MCF 10A (cell line): Measurements from ENCODE around the gene ATP6V1C2. TPM values are rescaled to one million over a fixed set of nuclear protein-coding genes. Genes with fewer than 3 reads are reported as not detected.

Source experiments
- BruUV-seq: library from RNA; stranded (reverse); fragments of 400-500 nt; replicated peaks from 2 replicates; lab custom pipeline; 2021; lab: Mats Ljungman, UMichigan
- CTCF ChIA-PET: fragments of 300-600 bp; sonication (Branson Sonifier 250); formaldehyde crosslinking; extraction: SDS; loops from one replicate; lab custom pipeline; 2021; ENCODE audit warnings: antibody characterized with exemption, inconsistent platforms; lab: Yijun Ruan, JAX
- POLR2A ChIA-PET: fragments of 300-600, 350-650 bp; sonication (Branson Sonifier 250); formaldehyde crosslinking; extraction: SDS; loops from one replicate; lab custom pipeline; 2020; ENCODE audit warnings: antibody characterized with exemption, inconsistent platforms; lab: Yijun Ruan, JAX
- DNase-seq: peaks from one replicate; pipeline ENCODE4 v3.0.0-alpha.2; 2018; ENCODE audit not compliant: unreplicated experiment
- H3K27ac Mint-ChIP-seq: one replicate; pipeline ENCODE4 v1.8.0; 2022; ENCODE audit warnings: mild to moderate bottlenecking, low read depth, mixed read lengths; ENCODE audit not compliant: unreplicated experiment
- H3K27me3 Mint-ChIP-seq: one replicate; pipeline ENCODE4 v1.8.0; 2022; ENCODE audit warnings: mixed read lengths; ENCODE audit not compliant: insufficient read depth, unreplicated experiment
- H3K36me3 Mint-ChIP-seq: one replicate; pipeline ENCODE4 v1.8.0; 2022; ENCODE audit warnings: mild to moderate bottlenecking, moderate library complexity, mixed read lengths; ENCODE audit not compliant: insufficient read depth, unreplicated experiment
- H3K4me1 Mint-ChIP-seq: one replicate; pipeline ENCODE4 v1.8.0; 2022; ENCODE audit warnings: mixed read lengths; ENCODE audit not compliant: insufficient read depth, unreplicated experiment
- H3K4me3 Mint-ChIP-seq: one replicate; pipeline ENCODE4 v1.8.0; 2022; ENCODE audit warnings: mild to moderate bottlenecking, moderate library complexity, mixed read lengths; ENCODE audit not compliant: unreplicated experiment
- H3K9me3 Mint-ChIP-seq: one replicate; pipeline ENCODE4 v1.8.0; 2022; ENCODE audit warnings: mixed read lengths; ENCODE audit not compliant: unreplicated experiment
- intact Hi-C: fragments of 100-400 bp; cut with micrococcal nuclease; formaldehyde crosslinking; loops from 2 replicates; pipeline ENCODE4 v1.14.1; 2022
- total RNA-seq: library from RNA; stranded (reverse); gene quantifications from 2 replicates; pipeline ENCODE4 v1.2.3, GENCODE V29; 2022
- TF ChIP-seq, protein P1 (sequence below): fragments of 200-600 bp; IDR thresholded peaks from one replicate; pipeline ENCODE4 v1.8.0; 2022; ENCODE audit warnings: antibody characterized with exemption, mild to moderate bottlenecking; ENCODE audit not compliant: unreplicated experiment

Gene ATP6V1C2
- total RNA-seq, 1 experiment from 2014 or later = 0.19 TPM

DNA sequence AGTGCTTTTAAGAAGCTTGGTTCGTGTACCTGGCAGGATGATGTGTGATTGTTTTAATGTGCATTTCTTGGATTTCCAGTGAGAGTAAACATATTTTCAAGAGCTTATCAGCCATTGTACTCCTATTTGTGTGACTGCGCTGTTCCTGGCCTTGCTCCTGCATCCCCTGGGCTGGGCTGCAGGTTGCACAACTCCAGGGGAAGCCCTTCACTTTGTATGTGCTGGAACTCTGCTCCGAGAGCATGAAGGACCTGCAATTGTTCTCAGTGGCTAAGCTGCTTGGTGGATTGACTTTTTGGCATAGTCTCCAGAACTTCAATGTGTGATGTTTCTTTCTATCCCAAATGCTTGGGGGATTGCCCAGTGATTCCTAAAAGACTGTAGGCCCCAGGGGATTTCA lies 18.8 kb downstream of the ATP6V1C2 start:
- intact Hi-C loops = no loop called here
- BruUV-seq = no TSS peak
- no peaks in the 10 kb centered on the region for H3K4me1 Mint-ChIP-seq
- no peaks in the 10 kb centered on the region for H3K9me3 Mint-ChIP-seq
- POLR2A ChIA-PET = interaction anchor here (1.1 kb wide), 1 partner anchor 31 kb away, joined by 3 read pairs; no protein-coding TSS in a partner anchor
- DNase-seq = no peak
- CTCF ChIA-PET = interaction anchor here (0.6 to 1.0 kb wide), 2 partner anchors 26 to 313 kb away, joined by 3 read pairs; no protein-coding TSS in a partner anchor
- H3K36me3 Mint-ChIP-seq = no peaks in the 10 kb centered on the region
- no peak overlapping the region for H3K27ac Mint-ChIP-seq
- TF ChIP-seq, protein P1, sequence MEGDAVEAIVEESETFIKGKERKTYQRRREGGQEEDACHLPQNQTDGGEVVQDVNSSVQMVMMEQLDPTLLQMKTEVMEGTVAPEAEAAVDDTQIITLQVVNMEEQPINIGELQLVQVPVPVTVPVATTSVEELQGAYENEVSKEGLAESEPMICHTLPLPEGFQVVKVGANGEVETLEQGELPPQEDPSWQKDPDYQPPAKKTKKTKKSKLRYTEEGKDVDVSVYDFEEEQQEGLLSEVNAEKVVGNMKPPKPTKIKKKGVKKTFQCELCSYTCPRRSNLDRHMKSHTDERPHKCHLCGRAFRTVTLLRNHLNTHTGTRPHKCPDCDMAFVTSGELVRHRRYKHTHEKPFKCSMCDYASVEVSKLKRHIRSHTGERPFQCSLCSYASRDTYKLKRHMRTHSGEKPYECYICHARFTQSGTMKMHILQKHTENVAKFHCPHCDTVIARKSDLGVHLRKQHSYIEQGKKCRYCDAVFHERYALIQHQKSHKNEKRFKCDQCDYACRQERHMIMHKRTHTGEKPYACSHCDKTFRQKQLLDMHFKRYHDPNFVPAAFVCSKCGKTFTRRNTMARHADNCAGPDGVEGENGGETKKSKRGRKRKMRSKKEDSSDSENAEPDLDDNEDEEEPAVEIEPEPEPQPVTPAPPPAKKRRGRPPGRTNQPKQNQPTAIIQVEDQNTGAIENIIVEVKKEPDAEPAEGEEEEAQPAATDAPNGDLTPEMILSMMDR = no peak
- no peaks in the 10 kb centered on the region for H3K27me3 Mint-ChIP-seq
- H3K4me3 Mint-ChIP-seq = no peak overlapping the region

DNA sequence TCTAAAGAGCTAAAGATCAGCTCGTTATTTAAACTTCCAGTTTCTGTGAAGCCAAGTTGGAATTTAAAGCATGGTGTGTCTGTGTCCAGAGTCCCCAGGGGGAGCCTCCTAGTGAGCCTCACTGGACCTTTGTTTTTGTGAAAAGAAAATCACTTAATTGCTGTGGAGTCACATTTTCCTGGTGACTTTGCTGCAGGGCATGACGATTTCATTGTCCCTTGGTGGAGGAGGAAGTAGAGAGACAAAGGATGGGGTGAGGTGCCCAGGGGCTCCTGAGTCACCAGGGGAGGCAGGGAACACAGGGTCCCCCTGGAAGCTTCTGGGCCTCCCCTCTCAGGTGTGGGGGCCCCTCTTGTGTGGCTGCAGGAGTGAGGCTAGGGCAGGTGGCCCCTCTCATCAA lies 19.7 kb downstream of the ATP6V1C2 start:
- TF ChIP-seq, protein P1 = no peak
- DNase-seq = no peak
- no TSS peak for BruUV-seq
- Mint-ChIP-seq H3K27ac (no peak overlapping the region), H3K36me3 (no peaks in the 10 kb centered on the region), H3K27me3 (no peaks in the 10 kb centered on the region), H3K9me3 (no peaks in the 10 kb centered on the region), H3K4me3 (no peak overlapping the region), H3K4me1 (no peaks in the 10 kb centered on the region)
- CTCF ChIA-PET = interaction anchor here (1.0 kb wide), 1 partner anchor 25 kb away, joined by 3 read pairs; no protein-coding TSS in a partner anchor
- POLR2A ChIA-PET = interaction anchor here (1.1 kb wide), 2 partner anchors 32 to 154 kb away, joined by 3 to 4 read pairs; no protein-coding TSS in a partner anchor
- intact Hi-C loops = no loop called here

DNA sequence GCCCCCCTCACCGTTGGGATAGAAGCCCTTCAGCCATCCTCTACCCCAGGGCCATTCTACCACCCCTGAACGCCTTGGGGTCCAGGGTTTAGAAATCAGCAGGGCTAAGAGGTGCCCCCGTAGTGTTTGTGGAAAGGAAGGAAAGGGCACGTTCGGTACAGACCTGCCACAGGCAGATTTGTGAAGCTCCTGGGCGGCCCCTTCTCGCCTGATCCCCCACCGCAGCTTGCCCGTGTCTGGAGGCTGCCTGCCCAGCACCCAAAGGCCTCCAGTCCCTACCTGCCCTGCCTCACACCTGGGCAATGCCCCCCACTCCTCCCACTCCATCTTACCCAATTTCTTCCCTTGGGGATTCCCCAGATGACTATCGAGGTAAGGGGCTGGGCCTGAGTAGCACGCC lies 21.2 kb downstream of the ATP6V1C2 start:
- no peaks in the 10 kb centered on the region for H3K9me3 Mint-ChIP-seq
- TF ChIP-seq, protein P1 = no peak
- no peak overlapping the region for H3K4me3 Mint-ChIP-seq
- no peak for DNase-seq
- BruUV-seq = no TSS peak
- ChIA-PET POLR2A (no interaction called here), CTCF (no interaction called here)
- no peak overlapping the region for H3K27ac Mint-ChIP-seq
- intact Hi-C loops = no loop called here
- H3K36me3 Mint-ChIP-seq = no peaks in the 10 kb centered on the region
- H3K4me1 Mint-ChIP-seq = no peaks in the 10 kb centered on the region
- H3K27me3 Mint-ChIP-seq = no peaks in the 10 kb centered on the region

DNA sequence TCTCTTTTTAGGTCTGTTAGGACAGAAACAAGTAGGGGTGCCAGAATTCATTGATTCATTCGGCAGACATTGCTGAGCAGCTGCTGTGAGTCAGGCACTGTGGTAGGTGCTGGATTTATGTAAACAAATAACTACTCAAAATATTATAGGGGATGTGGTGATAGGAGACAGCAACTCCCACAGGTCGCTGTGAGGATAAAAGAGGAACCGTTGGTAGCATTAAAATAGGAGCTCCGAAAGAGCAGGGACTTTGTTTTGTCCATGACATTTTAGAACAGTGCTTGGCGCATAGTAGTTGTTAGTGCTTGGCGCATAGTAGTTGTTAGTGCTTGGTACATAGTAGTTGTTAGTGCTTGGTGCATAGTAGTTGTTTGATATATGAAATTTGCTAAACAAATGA lies 29.2 kb downstream of the ATP6V1C2 start:
- no peak overlapping the region for H3K4me3 Mint-ChIP-seq
- no peaks in the 10 kb centered on the region for H3K36me3 Mint-ChIP-seq
- no peaks in the 10 kb centered on the region for H3K4me1 Mint-ChIP-seq
- H3K9me3 Mint-ChIP-seq = no peaks in the 10 kb centered on the region
- DNase-seq = no peak
- no peaks in the 10 kb centered on the region for H3K27me3 Mint-ChIP-seq
- POLR2A ChIA-PET = no interaction called here
- intact Hi-C loops = no loop called here
- TF ChIP-seq, protein P1 = no peak
- no peak overlapping the region for H3K27ac Mint-ChIP-seq
- CTCF ChIA-PET = no interaction called here
- no TSS peak for BruUV-seq
